ENCODE results near the gene GNS.

GRCh38 chr12:64757771-64758170 is 1.4 kb downstream of the GNS start:
- TF ChIP-seq POLR2A (IDR thresholded peaks at IDR 0.05; ENCODE audit: low read length) (no peak), KDM5A (IDR thresholded peaks at IDR 0.05) (no peak), CBX8 (IDR thresholded peaks at IDR 0.05) (no peak), NR3C1 (IDR thresholded peaks at IDR 0.05) (no peak)
- TF ChIP-seq, protein P1, sequence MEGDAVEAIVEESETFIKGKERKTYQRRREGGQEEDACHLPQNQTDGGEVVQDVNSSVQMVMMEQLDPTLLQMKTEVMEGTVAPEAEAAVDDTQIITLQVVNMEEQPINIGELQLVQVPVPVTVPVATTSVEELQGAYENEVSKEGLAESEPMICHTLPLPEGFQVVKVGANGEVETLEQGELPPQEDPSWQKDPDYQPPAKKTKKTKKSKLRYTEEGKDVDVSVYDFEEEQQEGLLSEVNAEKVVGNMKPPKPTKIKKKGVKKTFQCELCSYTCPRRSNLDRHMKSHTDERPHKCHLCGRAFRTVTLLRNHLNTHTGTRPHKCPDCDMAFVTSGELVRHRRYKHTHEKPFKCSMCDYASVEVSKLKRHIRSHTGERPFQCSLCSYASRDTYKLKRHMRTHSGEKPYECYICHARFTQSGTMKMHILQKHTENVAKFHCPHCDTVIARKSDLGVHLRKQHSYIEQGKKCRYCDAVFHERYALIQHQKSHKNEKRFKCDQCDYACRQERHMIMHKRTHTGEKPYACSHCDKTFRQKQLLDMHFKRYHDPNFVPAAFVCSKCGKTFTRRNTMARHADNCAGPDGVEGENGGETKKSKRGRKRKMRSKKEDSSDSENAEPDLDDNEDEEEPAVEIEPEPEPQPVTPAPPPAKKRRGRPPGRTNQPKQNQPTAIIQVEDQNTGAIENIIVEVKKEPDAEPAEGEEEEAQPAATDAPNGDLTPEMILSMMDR (IDR thresholded peaks at IDR 0.05): no peak

Data from A549 (cell line).